Kidney (tissue), 14 donors: ENCODE measurements around the gene XPR1. TPM values are rescaled to one million over a fixed set of nuclear protein-coding genes. Genes with fewer than 3 reads are reported as not detected.
A peak's percentile ranks its signal among the peaks of the same experiment; 100 is the strongest.

Source experiments
- DNase-seq, 5 donors: peaks; one replicate each; pipeline ENCODE4 v3.0.0-alpha.2; 2013 to 2020
- FAIRE-seq: peaks from 2 replicates; lab custom pipeline; 2012; peaks lifted over from hg19 to GRCh38; lab: Jason Lieb, UNC
- H3K27ac ChIP-seq, 2 donors: one replicate each; pipeline ENCODE4 v1.7.0; 2013; ENCODE audit warnings: low read depth in 2 of 2, low read length in 2 of 2, inconsistent platforms in 1 of 2
- H3K27me3 ChIP-seq: one replicate; pipeline ENCODE4 v1.7.1; 2013; ENCODE audit warnings: low read length, inconsistent platforms; ENCODE audit not compliant: control insufficient read depth, insufficient read depth
- H3K36me3 ChIP-seq, 3 donors: one replicate each; pipeline versions ENCODE4 v1.7.0 to v1.7.1; 2013; ENCODE audit warnings: low read length in 3 of 3, control low read depth in 1 of 3, inconsistent platforms in 1 of 3; ENCODE audit not compliant: insufficient read depth in 3 of 3, control insufficient read depth in 2 of 3
- H3K4me1 ChIP-seq, 3 donors: one replicate each; pipeline versions ENCODE4 v1.7.0 to v1.7.1; 2013; ENCODE audit warnings: low read length in 3 of 3, inconsistent platforms in 1 of 3, low read depth in 1 of 3; ENCODE audit not compliant: control insufficient read depth in 2 of 3, insufficient read depth in 2 of 3
- H3K4me3 ChIP-seq, 3 donors: one replicate each; pipeline versions ENCODE4 v1.7.0 to v1.8.1; 2013; ENCODE audit warnings: low read length in 3 of 3, control low read depth in 1 of 3, inconsistent platforms in 1 of 3
- H3K9ac ChIP-seq, 3 donors: one replicate each; pipeline versions ENCODE4 v1.7.0 to v1.7.1; 2013; ENCODE audit warnings: low read length in 3 of 3, control low read depth in 1 of 3, inconsistent platforms in 1 of 3
- H3K9me3 ChIP-seq, 3 donors: one replicate each; pipeline versions ENCODE4 v1.7.0 to v1.7.1; 2013; ENCODE audit warnings: low read length in 3 of 3, control low read depth in 1 of 3, inconsistent platforms in 1 of 3; ENCODE audit not compliant: control insufficient read depth in 2 of 3, insufficient read depth in 1 of 3
- CTCF ChIP-seq: IDR thresholded peaks from 3 replicates; pipeline ENCODE4 v1.5.1; 2012; ENCODE audit warnings: mild to moderate bottlenecking, moderate library complexity, borderline replicate concordance; ENCODE audit not compliant: insufficient read depth; ENCODE audit errors: extremely low read depth
- intact Hi-C: fragments of 100-400 bp; cut with DNase I; formaldehyde crosslinking; loops from one replicate; pipeline ENCODE4 v1.11.1; 2022
- polyA plus RNA-seq: library from polyadenylated mRNA; stranded (reverse); fragments of 350-450 nt; fragmentation: Illumina TruSeq; extraction: RNeasy Lipid Tissue Mini Kit (QIAGEN cat#74804); gene quantifications from one replicate; pipeline ENCODE4 v1.2.3, GENCODE V29; 2014; ENCODE audit warnings: low read depth, low replicate concordance; ENCODE audit not compliant: insufficient read depth
- total RNA-seq: library from RNA; stranded (reverse); fragmentation: NEBNext Ultra II Directional; extraction: Animal tissue kit (Norgen Biotek cat#: 25700); gene quantifications from one replicate; pipeline ENCODE4 v1.2.1, GENCODE V29; 2021
- donor health status: control.
- donor health status: control.
- donor health status: control.
- donor health status: control.
- donor health status: control.
- donor health status: DM: yes; HTN: yes; CAD: no.
- donor health status: Normal renal cell carcinoma (clear cell type).

Gene XPR1
- total and polyA plus RNA-seq, 2 donors from 2014 or later = 10.9 to 33.5 TPM

GRCh38 chr1:180911640-180912191 is 279.9 kb downstream of the XPR1 start:
- peak overlapping the region; percentile 83 to 93 for H3K27ac ChIP-seq
- intact Hi-C loops = no loop called here
- H3K4me3 ChIP-seq = peak overlapping the region; percentile 52 to 64 (median 53)
- peak overlapping the region; percentile 28 to 84 (median 31) for H3K9ac ChIP-seq
- FAIRE-seq = no peak
- no peaks in the 10 kb centered on the region for H3K36me3 ChIP-seq
- H3K27me3 ChIP-seq = no peaks in the 10 kb centered on the region
- no peak for TF ChIP-seq CTCF
- H3K9me3 ChIP-seq = no peaks in the 10 kb centered on the region
- peaks cover 0 to 12% (median 5%) of the 10 kb centered on the region in 3 donors for H3K4me1 ChIP-seq
- DNase-seq = peak in 4 of 5 donors; percentile 51 to 73 (median 68)

- Histone ChIP-seq H3K9ac (peak overlapping the region in 2 of 3 donors; percentile 28 to 84), H3K27me3 (no peaks in the 10 kb centered on the region), H3K27ac (peak overlapping the region; percentile 83 to 93), H3K36me3 (no peaks in the 10 kb centered on the region), H3K4me1 (peaks cover 0 to 12% (median 5%) of the 10 kb centered on the region in 3 donors), H3K4me3 (peak overlapping the region; percentile 52 to 64 (median 53)), H3K9me3 (no peaks in the 10 kb centered on the region)
- FAIRE-seq = no peak
- intact Hi-C loops = no loop called here
- DNase-seq = peak in 4 of 5 donors; percentile 70 to 81 (median 78)
- no peak for TF ChIP-seq CTCF
Observed at GRCh38 chr1:180912211-180912800, 280.5 kb downstream of the XPR1 start.

GRCh38 chr1:180912801-180913565 is 281.2 kb downstream of the XPR1 start, which contains the start of gene KIAA1614:
Gene KIAA1614 (plus strand): TSS chr1:180912897. CDS start chr1:180913244, 347 bp downstream.
- no peak for TF ChIP-seq CTCF
- peaks cover 0 to 12% (median 5%) of the 10 kb centered on the region in 3 donors for H3K4me1 ChIP-seq
- DNase-seq (peak; percentile 66 to 86 (median 73)), FAIRE-seq (no peak)
- intact Hi-C loops = no loop called here
- H3K9ac ChIP-seq = peak within 1 kb of the TSS; percentile 31 to 84 (median 71)
- H3K27me3 ChIP-seq = no peaks in the 10 kb centered on the region
- H3K27ac ChIP-seq = peak within 1 kb of the TSS; percentile 83 to 93
- H3K36me3 ChIP-seq = no peaks in the 10 kb centered on the region
- H3K9me3 ChIP-seq = no peaks in the 10 kb centered on the region
- peak within 1 kb of the TSS; percentile 52 to 64 (median 61) for H3K4me3 ChIP-seq
